HG02642 (cell line): Measurements from ENCODE around the gene WNT5B.
"Not testable (repeated sequence)": the region's sequence is repeated elsewhere in the genome, so short reads cannot be mapped to it uniquely, and the experiment has no call there.

ENCODE experiments used
- ATAC-seq: cut with Tn5 transposase; IDR thresholded peaks from one replicate; pipeline ENCODE4 v1.9.1; 2021; ENCODE audit warnings: mild to moderate bottlenecking; ENCODE audit not compliant: unreplicated experiment, poor library complexity

Gene WNT5B

GRCh38 chr12:1676043-1676442 is 47.0 kb downstream of the WNT5B start:
- ATAC-seq = no peak

GRCh38 chr12:1680804-1681492 is 51.9 kb downstream of the WNT5B start:
- no peak for ATAC-seq

- no peak for ATAC-seq
These were observed 52.4 kb downstream of the WNT5B start for GRCh38 chr12:1681493-1681807.

GRCh38 chr12:1688086-1688710 is 59.2 kb downstream of the WNT5B start:
- ATAC-seq = no peak

GRCh38 chr12:1690578-1691122 is 61.6 kb downstream of the WNT5B start, which contains the start of gene ADIPOR2:
TSS of gene ADIPOR2 (plus strand) at chr12:1691070. CDS start at chr12:1754344, 63,274 bp downstream.
- ATAC-seq = peak; percentile 97

GRCh38 chr12:1691123-1692007 is 62.3 kb downstream of the WNT5B start:
- ATAC-seq = peak; percentile 44

GRCh38 chr12:1692226-1692625 is 63.2 kb downstream of the WNT5B start:
- ATAC-seq = no peak

GRCh38 chr12:1692895-1693610 is 64.0 kb downstream of the WNT5B start:
- ATAC-seq = no peak

GRCh38 chr12:1695097-1695496 is 66.1 kb downstream of the WNT5B start:
- ATAC-seq = not testable (repeated sequence)

GRCh38 chr12:1695886-1696670 is 67.0 kb downstream of the WNT5B start:
- no peak for ATAC-seq

- no peak for ATAC-seq
These were observed 67.8 kb downstream of the WNT5B start for GRCh38 chr12:1696800-1697199.
